Adrenal gland (tissue), 12 donors: ENCODE measurements around the gene NPFFR2. TPM values are rescaled to one million over a fixed set of nuclear protein-coding genes. Genes with fewer than 3 reads are reported as not detected.
"Not testable (repeated sequence)": the region's sequence is repeated elsewhere in the genome, so short reads cannot be mapped to it uniquely, and the experiment has no call there.

ENCODE experiments used
- DNase-seq, 7 donors: peaks; one replicate each; pipeline ENCODE4 v3.0.0-alpha.2; 2019 to 2020
- H3K27ac ChIP-seq, 5 donors: fragments of 200-600 bp; sonication (generic) in 4 of 5; 1 replicate in 3 of 5; 2 replicates in 2 of 5; pipeline versions ENCODE4 v1.5.1 to v1.8.0; 2016 to 2020; ENCODE audit warnings: mild to moderate bottlenecking in 1 of 5
- H3K27me3 ChIP-seq: fragments of 200-600 bp; 2 replicates; pipeline ENCODE4 v1.8.0; 2021
- H3K36me3 ChIP-seq, 2 donors: fragments of 200-600 bp; replicated peaks in 1 of 2; 1 replicate in 1 of 2; 2 replicates in 1 of 2; pipeline versions ENCODE4 v1.5.1 to v1.8.0; 2018 to 2022
- H3K4me1 ChIP-seq, 2 donors: fragments of 200-600 bp; replicated peaks in 1 of 2; 1 replicate in 1 of 2; 2 replicates in 1 of 2; pipeline versions ENCODE4 v1.5.1 to v1.8.0; 2018 to 2021
- H3K4me3 ChIP-seq, 4 donors: fragments of 200-600 bp; sonication (generic) in 3 of 4; one replicate each; pipeline ENCODE4 v1.5.1; 2016 to 2018
- H3K9me3 ChIP-seq, 3 donors: fragments of 200-600 bp; sonication (generic) in 1 of 3; replicated peaks in 1 of 3; 1 replicate in 2 of 3; 2 replicates in 1 of 3; pipeline versions ENCODE4 v1.5.1 to v1.8.0; 2016 to 2021
- CTCF ChIP-seq, 6 experiments: fragments of 450-650 bp in 4 of 6; fragments of 200-600 bp in 2 of 6; sonication (generic) in 1 of 6; IDR thresholded peaks; 1 replicate in 5 of 6; 2 replicates in 1 of 6; pipeline versions ENCODE4 v1.5.1 to v1.8.0; 2016 to 2021; ENCODE audit warnings: antibody characterized with exemption in 6 of 6, mild to moderate bottlenecking in 2 of 6, moderate library complexity in 1 of 6
- POLR2A ChIP-seq, 2 donors: fragments of 450-650 bp; IDR thresholded peaks; one replicate each; pipeline ENCODE4 v1.6.1; 2017; ENCODE audit warnings: antibody characterized with exemption in 2 of 2, mild to moderate bottlenecking in 2 of 2, moderate library complexity in 1 of 2
- WGBS, 4 donors: extraction: QIAGEN DNeasy Blood & Tissue Kit in 2 of 4; methylation state at CpG; one replicate each; pipeline versions ENCODE4 v1.1.5 to v1.1.7; 2013 to 2017; 5-methylcytosine and 5-hydroxymethylcytosine counted together
- intact Hi-C, 2 donors: fragments of 100-400 bp; cut with DNase I; formaldehyde crosslinking; loops; one replicate each; pipeline versions ENCODE4 v1.14.1 to v1.15.0; 2022 to 2023
- polyA plus RNA-seq, 3 donors: library from polyadenylated mRNA; stranded (reverse); fragments of 200-250 nt in 2 of 3; fragments of 350-450 nt in 1 of 3; fragmentation: Illumina TruSeq in 1 of 3; extraction: RNeasy Lipid Tissue Mini Kit (QIAGEN cat#74804) in 1 of 3; gene quantifications; one replicate each; pipeline ENCODE4 v1.2.3, GENCODE V29; 2013 to 2014
- total RNA-seq, 9 donors: library from RNA; depleted of rRNA in 4 of 9; stranded (reverse); fragments of >200 nt in 4 of 9; fragments of 120-200 nt in 1 of 9; fragmentation: NEBNext Ultra II Directional in 1 of 9; extraction: Animal tissue kit (Norgen Biotek cat#: 25700) in 1 of 9; gene quantifications; one replicate each; pipeline versions ENCODE4 v1.1.0 to v1.2.4, GENCODE V29; 2013 to 2023
- donor health status: healthy with polysubstance abuse.
- donor health status: Bipolar disorder and iron deficiency.
- donor health status: DM: yes; HTN: yes; CAD: no.
- donor health status: DM: no; HTN: no; CAD: no.
- donor health status: DM: no; HTN: no; CAD: no.
- donor health status: DM: yes; HTN: yes; CAD: no.

The NPFFR2 gene
- total and polyA plus RNA-seq, 12 donors, result not detected

GRCh38 chr4:72128741-72129140 is 96.9 kb downstream of the NPFFR2 start:
- H3K27ac ChIP-seq, result no peak overlapping the region
- intact Hi-C loops, result no loop called here
- TF ChIP-seq CTCF (IDR thresholded peaks at IDR 0.05) (no peak), POLR2A (IDR thresholded peaks at IDR 0.05) (no peak)

GRCh38 chr4:72136429-72136828 is 104.6 kb downstream of the NPFFR2 start:
- no peak for DNase-seq
- WGBS, 4 donors, result 77 to 81% (median 79%) methylated on average over 6 of the region's 6 CpGs
- intact Hi-C loops, result no loop called here
- Histone ChIP-seq H3K4me1 (no peaks in the 10 kb centered on the region), H3K36me3 (no peaks in the 10 kb centered on the region), H3K27me3 (no peaks in the 10 kb centered on the region), H3K27ac (no peak overlapping the region), H3K4me3 (no peak overlapping the region), H3K9me3 (peaks cover 0 to 5% (median 0%) of the 10 kb centered on the region in 3 donors)
- no peak for TF ChIP-seq CTCF (IDR thresholded peaks at IDR 0.05)
- TF ChIP-seq POLR2A (IDR thresholded peaks at IDR 0.05), result no peak

More at GRCh38 chr4:72128741-72129140, 96.9 kb downstream of the NPFFR2 start:
- H3K36me3 ChIP-seq, result no peaks in the 10 kb centered on the region
- no peaks in the 10 kb centered on the region for H3K4me1 ChIP-seq
- H3K27me3 ChIP-seq, result no peaks in the 10 kb centered on the region
- no peaks in the 10 kb centered on the region for H3K9me3 ChIP-seq
- no peak overlapping the region for H3K4me3 ChIP-seq
- DNase-seq, result no peak

- WGBS, 4 donors, result 50 to 68% (median 60%) methylated on average over 2 of the region's 2 CpGs
- H3K4me1 ChIP-seq, intact Hi-C loops, H3K27me3 ChIP-seq, DNase-seq, H3K9me3 ChIP-seq, H3K36me3 ChIP-seq, H3K27ac ChIP-seq, H3K4me3 ChIP-seq: not testable (repeated sequence)
These were observed 108.2 kb downstream of the NPFFR2 start for GRCh38 chr4:72139997-72140396.

GRCh38 chr4:72144241-72144640 is 112.4 kb downstream of the NPFFR2 start:
- no peak for DNase-seq
- no peak overlapping the region for H3K4me3 ChIP-seq
- no peaks in the 10 kb centered on the region for H3K9me3 ChIP-seq
- 59 to 76% (median 69%) methylated on average over 2 of the region's 2 CpGs for WGBS, 4 donors
- no peaks in the 10 kb centered on the region for H3K36me3 ChIP-seq
- intact Hi-C loops, result no loop called here
- H3K27ac ChIP-seq, result no peak overlapping the region
- TF ChIP-seq POLR2A (IDR thresholded peaks at IDR 0.05), result no peak
- TF ChIP-seq CTCF (IDR thresholded peaks at IDR 0.05), result no peak
- no peaks in the 10 kb centered on the region for H3K4me1 ChIP-seq
- no peaks in the 10 kb centered on the region for H3K27me3 ChIP-seq

GRCh38 chr4:72152731-72153130 is 120.9 kb downstream of the NPFFR2 start:
- Histone ChIP-seq H3K27ac (no peak overlapping the region), H3K4me1 (no peaks in the 10 kb centered on the region), H3K9me3 (no peaks in the 10 kb centered on the region), H3K36me3 (no peaks in the 10 kb centered on the region), H3K27me3 (no peaks in the 10 kb centered on the region), H3K4me3 (no peak overlapping the region)
- DNase-seq, result no peak
- intact Hi-C loops, result no loop called here
- TF ChIP-seq POLR2A (IDR thresholded peaks at IDR 0.05) (no peak), CTCF (IDR thresholded peaks at IDR 0.05) (no peak)

GRCh38 chr4:72153634-72154033 is 121.8 kb downstream of the NPFFR2 start:
- 24 to 35% (median 31%) methylated on average over 7 to 8 of the region's 8 CpGs for WGBS, 4 donors
- intact Hi-C loops, result not testable (repeated sequence)

GRCh38 chr4:72169285-72169684 is 137.5 kb downstream of the NPFFR2 start:
- intact Hi-C loops, H3K4me3 ChIP-seq, DNase-seq, H3K27me3 ChIP-seq, H3K27ac ChIP-seq, H3K36me3 ChIP-seq, H3K9me3 ChIP-seq, H3K4me1 ChIP-seq: not testable (repeated sequence)
- WGBS, 4 donors, result 88 to 94% (median 89%) methylated on average over 11 to 14 of the region's 14 CpGs

More at GRCh38 chr4:72153634-72154033, 121.8 kb downstream of the NPFFR2 start:
- not testable (repeated sequence) for H3K4me3 ChIP-seq, H3K27ac ChIP-seq, H3K27me3 ChIP-seq, H3K4me1 ChIP-seq, DNase-seq, H3K36me3 ChIP-seq, H3K9me3 ChIP-seq
